Measurements from ENCODE around the gene NDRG2.
"Not testable (repeated sequence)": the region's sequence is repeated elsewhere in the genome, so short reads cannot be mapped to it uniquely, and the experiment has no call there.

NDRG2 gene

DNA sequence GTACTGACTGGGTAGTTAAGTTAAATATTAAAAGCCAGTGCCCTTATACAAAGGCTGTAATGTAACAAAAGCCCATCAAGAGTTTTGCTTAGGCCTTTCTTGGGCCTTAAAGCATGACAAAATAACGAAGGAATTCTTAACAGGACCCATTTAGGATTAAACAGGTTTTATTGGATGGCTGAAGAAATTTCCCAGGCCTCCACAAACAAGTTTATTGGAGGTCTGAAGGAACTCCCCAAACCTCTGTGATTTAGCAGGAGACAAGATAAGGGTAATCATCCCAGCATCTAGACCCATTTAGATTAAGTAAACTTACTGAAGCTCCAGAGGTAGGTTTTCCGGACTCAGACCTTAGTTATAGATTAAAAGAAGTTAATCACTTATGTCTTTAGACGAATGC, 15.1 kb downstream of the NDRG2 start:
- DNase-seq (ENCODE audit: low read depth): not testable (repeated sequence)

DNA sequence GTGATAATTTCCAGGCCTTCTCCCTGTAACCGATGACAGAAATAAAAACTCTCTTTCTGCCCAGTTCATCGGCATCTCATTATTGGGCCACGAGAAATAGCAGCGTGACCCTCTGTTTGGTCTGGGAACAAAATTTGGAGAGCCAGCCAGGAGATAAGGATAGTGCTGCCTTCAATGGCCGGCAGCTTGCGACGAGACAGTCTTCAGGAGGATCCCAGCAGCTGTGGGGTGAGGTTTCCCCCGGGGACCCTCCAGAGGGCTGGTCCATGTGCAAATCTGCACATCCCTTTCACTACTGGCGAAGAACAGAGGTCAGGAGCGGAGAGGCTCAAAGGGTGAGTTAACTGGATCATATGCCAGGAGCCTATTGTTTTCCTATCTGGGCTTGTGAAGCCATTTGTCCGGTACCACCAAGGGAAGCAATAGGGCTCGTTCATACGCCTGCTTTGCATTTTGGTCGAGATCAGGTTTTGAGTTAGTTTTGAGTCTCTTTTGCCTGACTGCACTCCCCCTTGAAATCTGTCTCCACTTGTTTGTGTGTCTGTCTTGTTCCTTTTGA, 21.0 kb downstream of the NDRG2 start:
- no peak for DNase-seq (ENCODE audit: low read depth)

DNA sequence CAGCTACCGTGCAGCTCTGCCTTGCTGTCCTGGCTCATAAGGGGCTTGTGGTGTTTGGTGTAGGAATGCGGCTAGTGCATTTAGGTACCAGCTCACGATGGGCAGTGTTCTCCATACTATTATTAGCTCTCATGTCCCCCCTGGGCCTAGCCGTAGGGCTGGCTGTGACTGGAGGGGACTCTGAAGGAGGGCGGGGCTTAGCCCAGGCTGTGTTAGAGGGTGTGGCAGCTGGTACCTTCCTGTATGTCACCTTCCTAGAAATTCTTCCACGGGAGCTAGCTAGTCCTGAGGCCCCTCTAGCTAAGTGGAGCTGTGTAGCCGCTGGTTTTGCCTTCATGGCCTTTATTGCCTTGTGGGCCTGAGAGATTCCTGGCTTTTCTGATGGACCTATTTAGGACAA, 23.6 kb downstream of the NDRG2 start:
- DNase-seq (ENCODE audit: low read depth): no peak

DNA sequence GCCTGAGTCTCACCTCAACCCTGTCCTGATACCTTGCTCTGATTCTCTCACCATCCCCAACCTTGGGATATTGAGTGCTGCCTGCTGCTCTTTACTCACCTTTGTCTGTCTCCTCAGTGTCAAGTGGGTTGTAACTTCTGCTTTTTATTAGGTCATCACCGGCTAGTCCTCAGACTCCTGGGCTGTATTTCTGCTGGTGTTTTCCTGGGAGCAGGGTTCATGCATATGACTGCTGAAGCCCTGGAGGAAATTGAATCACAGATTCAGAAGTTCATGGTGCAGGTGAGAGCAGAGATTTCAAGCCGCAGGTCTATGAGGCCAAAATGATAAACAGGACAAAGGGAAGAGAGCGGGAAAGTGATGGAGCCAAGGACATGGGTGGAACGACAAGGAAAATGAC, 25.3 kb downstream of the NDRG2 start:
- no peak for DNase-seq (ENCODE audit: low read depth)

DNA sequence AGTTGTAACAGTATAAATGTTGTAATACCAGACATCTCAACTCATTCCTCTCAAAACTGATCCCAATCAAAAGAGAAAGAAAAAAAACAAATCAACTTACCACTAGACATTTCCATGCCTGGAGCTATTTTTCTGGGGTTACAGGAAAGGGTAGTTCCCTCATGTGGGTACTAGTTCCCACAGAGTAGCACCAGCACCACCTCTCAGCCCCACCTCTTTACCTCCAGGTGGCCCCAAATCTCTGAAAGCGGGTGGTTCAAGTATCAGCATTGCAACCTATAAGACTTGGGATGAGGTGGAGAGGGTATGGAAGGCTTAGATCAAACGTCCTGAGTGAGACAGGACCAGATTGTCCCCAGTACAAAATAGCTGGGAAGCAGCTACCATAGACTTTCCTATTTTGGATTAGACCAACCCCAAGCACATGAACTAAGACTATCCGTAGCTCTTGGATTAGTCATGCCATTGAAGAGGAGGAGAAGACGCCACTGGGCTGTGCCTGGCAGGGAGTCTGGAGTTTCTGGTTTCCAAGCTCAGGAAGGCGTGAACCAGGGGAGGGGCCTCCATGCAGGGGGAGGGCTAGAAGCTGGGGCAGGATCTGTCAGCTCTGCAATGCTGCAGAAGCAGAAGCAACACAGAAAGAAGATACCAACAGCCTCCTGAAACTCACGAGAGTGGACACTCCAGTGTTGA, 26.0 kb downstream of the NDRG2 start, which contains the start of gene SLC39A2:
SLC39A2 (plus strand) TSS at position 620 of the 693 bp plus-strand sequence. CDS start 154 bp downstream, outside the sequence.
- peak; percentile 60 for DNase-seq (ENCODE audit: low read depth)

DNA sequence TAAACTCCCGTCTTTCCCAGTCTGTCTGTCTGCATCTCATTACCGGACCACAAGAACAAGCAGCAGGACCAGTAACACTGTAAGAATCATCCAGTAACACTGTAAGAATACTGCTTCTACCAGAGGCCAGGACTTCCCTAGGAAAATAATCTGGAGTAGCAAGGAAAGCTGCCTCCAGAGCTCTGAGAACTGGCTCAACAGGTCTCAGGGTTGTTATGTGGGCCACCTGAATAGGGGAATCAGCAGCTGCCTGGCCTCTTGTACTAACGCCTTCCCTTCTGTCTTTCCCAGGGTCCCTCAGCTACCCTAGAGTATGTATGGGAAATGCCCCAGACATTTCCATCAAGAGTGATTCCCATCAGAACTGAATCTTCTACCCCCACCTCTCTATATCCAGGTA, 26.7 kb downstream of the NDRG2 start:
- DNase-seq (ENCODE audit: low read depth): no peak

DNA sequence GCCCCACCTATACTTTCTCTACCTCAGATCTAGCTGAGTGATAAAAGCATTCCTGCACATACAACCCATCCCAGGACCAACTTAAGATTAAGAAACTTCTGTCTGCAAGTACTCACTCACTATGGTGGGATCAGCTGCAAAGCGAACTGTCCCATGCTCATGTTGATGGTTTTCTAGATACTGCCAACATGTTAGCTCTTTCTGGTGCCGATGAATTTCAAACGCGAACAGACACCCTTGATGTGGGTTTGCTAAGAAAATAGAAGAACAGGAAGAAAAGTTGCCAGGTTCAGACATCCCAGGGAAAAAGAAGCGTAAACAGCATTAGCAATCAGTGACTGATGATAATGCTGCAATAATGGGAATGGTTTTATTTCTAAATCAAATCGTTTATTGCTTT, 27.3 kb downstream of the NDRG2 start:
- DNase-seq (ENCODE audit: low read depth): no peak

DNA sequence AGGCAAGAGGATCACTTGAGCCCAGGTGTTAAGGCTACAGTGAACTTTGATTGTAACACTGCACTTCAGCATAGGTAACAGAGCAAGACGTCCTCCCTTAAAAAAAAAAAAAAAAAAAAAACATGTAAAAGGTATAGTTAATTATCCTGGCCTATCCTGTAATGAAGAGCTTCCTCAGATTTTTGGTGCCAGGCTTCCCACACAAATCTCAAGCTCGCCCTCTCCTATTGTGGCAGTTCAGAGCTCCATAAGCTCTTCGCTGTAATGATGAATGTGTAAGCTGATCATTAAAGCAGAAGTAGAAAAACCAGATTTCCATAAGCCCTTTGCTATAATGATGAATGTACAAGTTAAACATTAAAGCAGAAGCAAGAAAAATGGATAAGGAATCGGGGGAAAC, 27.7 kb downstream of the NDRG2 start:
- no peak for DNase-seq (ENCODE audit: low read depth)

DNA sequence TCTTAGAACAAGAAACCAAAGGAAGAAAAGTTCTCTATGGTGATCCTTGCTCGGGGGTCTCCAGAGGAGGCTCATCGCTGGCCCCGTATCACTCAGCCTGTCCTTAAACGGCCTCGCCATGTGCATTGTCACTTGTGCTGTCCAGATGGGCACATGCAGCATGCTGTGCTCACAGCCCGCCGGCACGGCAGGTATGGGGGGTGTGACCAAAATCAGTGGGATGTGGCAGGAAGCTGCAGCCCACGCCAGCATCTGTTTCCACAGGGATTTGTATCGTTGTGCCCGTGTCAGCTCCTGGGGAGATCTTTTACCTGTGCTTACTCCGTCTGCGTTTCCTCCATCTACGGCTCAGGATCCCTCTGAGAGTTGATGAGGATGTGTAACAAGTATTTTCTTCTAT, 28.3 kb downstream of the NDRG2 start:
- no peak for DNase-seq (ENCODE audit: low read depth)

DNA sequence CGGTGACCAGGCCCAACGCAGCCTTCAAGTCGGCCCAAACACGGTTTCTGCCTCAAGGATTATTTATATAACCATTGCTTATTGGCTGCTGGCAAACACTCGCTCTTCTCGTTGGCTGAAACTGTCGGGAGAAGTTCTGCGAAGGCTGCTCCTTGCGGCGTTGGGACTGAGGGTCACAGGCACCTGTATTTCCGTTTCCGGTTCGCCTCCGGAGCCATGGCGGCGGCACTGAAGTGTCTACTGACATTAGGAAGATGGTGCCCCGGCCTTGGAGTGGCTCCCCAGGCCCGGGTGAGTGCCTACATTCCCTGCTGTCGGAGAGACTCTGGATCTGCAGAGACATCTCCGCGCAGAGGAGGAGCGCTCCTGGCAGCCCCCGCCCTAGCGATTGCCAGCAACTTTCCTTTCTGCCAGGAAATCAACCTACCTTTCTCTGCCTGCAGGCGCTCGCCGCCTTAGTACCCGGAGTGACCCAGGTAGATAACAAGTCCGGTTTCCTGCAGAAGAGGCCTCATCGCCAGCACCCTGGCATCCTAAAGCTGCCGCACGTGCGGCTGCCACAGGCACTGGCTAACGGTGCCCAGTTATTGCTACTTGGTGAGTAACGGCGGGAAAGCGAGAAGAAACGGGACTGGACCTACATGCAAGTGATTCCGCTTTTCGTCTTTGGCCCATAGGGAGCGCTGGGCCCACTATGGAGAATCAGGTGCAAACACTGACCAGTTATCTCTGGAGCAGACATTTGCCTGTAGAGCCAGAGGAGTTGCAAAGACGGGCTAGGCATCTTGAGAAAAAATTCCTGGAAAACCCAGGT, 34.9 kb downstream of the NDRG2 start, which contains the start of gene METTL17:
METTL17 (plus strand) TSS at position 194 of the 814 bp plus-strand sequence; CDS start at position 217, 23 bp downstream.
- peak; percentile 94 for DNase-seq (ENCODE audit: low read depth)

DNA sequence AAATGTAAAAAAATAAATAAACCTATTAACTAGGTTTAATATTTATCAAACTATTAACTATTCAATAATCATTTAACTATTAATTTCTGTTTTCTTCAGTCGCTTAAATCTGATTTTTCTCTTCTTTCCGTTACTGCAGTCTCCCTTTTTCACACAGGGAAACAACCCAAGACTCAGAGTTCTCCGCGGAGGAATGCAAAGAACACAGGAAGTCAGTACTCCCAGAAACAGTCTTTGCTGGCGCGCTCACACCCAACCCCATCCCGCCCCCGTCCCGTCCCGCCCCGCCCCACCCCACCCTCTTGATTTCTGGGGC, 35.4 kb downstream of the NDRG2 start:
- DNase-seq (ENCODE audit: low read depth): no peak

DNA sequence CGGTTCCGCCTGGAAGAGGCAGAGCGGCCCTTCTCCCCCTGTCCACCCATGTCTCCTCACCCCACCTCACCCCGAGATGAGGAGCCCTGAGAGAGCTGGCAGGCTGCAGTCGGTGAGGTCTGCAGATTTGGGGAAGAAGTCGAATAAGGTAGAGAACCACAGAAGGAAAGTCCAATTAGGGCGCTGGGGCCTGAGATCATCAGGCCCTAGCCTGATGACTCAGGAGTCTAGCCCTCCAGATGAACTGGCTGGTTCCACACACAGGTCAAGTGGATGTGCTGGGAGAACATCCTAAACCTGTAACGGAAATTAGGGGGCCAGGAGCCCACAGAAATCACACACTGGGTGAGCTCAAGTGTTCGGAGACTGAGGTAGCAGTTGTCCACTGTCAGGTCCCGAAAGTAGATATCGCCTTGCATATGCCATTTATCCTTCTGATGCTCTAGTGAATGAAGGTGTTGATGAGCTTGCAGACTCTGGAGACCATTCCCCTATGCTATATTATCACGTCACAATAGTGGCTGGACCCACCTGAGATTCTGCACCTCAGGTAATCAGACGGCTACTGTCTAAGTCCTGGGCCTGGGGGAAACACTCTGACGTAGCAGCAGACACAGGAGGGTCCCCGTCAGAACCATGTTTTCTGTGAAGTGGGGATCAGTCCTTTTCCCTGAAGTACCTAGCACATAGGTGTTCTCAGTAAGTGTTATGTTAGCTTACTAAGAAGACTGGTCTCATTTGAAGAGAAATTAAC, 36.0 kb downstream of the NDRG2 start:
- no peak for DNase-seq (ENCODE audit: low read depth)

DNA sequence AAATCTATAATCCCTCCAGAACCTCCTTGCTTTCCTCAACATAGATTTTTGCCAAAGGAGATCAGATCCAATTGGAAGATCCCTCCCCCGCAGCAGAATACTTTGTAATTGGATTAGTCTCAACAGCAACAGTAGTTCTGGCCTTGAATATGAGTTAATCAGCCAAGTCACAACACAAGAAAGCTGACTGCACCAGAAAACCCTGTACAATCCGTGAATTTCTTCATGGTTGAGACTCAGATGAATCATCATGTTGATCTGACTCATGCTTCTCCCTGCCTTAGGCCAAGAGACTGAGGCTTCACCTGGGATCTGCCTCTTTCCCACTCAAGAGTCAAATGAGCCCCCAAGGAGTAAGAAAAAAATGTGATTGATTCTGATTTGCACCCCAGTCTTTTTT, 38.0 kb downstream of the NDRG2 start:
- peak; percentile 93 for DNase-seq (ENCODE audit: low read depth)

DNA sequence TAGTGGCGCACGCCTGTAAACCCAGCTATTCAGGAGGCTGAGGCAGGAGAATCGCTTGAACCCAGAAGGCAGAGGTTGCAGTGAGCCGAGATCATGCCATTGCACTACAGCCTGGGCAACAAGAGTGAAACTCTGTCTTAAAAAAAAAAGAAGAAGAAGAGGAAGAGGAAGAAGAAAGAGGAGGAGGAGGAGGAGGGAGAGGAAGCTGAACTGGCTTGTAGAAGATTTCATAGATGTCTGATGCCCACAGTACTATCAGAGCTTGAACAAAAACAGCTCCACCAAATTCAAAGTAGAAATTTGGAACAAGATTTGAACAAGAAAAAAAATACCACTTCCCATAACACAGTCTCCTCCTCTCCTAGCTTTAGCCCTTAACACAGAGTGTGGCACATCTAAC, 39.2 kb downstream of the NDRG2 start:
- DNase-seq (ENCODE audit: low read depth): not testable (repeated sequence)

DNA sequence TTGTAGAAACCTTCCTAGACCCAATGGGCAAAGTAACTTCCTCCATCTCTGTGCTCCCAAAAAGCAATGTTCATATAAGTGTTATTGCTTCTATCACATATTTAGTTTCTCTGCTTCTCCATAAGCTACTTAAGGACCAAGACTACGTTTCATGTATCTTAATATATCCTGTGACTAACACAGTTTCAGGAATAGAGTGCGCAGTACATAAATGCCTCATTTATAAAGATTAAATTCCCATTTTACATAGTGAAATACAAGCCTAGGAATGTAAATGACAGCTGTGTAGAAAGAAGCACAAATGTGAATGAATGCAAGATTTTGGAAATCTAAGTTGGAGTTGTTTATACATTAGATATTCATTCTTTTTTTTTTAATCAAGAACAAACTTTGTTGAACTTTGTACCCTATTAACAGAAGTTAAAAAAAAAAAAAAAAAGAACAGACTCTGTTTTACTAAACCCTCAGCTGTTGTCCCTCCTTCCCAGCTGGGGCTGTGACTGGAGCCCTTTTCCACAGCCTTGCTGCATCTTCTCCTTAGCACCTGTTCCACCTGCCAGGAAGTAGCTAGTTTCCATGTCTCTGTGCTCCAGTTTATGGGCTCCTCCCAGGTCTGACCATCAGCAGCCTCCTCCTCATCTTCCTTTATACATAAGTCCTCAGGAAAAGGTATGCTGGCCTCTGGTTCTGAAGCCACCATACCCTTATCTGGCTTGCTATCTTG, 42.1 kb downstream of the NDRG2 start:
- DNase-seq (ENCODE audit: low read depth): no peak

DNA sequence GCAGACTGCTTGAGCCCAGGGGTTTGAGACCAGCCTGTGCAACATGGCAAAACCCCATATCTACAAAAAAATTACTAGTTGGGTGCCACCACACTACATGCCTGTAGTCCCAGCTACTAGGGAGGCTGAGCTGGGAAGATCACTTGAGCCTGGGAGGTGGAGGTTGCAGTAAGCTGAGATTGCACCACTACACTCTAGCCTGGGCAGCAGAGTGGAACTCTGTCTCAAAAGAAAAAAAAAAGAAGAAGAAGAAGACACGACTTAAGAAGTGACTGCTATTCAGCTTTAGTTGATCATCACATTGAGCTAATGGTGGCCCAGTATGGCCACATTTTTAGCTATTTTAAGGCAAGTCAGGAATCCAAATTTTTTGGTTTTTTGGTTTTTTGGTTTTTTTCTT, 44.0 kb downstream of the NDRG2 start:
- no peak for DNase-seq (ENCODE audit: low read depth)

DNA sequence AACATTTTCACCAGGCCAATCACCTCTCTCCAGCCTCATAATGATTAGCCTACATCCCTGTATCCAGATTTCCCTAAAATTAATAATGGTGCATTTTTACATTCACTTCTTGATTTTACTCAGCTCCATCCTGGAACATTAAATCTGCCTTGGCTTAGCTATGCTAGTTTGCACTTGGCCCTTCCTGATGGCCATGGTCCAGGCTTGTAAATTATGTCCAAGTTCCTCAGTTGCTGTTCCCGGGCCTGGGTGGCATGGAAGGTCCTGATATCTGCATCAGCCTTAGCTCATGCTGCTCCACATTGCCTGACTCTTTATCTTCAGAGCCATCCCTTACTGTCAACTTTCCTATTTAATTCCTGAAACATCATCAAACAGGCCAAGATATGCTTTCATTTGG, 46.2 kb downstream of the NDRG2 start:
- no peak for DNase-seq (ENCODE audit: low read depth)

DNA sequence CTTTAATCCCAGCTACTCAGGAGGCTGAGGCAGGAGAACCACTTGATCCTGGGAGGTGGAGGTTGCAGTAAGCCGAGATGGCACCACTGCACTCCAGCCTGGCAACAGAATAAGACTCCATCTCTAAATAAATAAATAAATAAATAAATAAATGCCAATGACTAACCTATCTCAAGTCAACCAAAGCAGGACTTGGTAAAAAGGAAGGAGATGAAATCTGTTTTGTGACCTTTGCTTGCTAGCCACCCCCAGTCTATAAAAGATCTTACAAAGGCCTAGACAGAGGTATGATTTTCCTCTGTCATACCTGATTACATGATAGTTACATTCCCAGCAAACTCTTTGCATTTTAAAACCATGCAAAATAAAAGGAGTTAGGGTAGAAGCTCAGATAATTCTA, 48.6 kb downstream of the NDRG2 start:
- DNase-seq (ENCODE audit: low read depth): no peak

DNA sequence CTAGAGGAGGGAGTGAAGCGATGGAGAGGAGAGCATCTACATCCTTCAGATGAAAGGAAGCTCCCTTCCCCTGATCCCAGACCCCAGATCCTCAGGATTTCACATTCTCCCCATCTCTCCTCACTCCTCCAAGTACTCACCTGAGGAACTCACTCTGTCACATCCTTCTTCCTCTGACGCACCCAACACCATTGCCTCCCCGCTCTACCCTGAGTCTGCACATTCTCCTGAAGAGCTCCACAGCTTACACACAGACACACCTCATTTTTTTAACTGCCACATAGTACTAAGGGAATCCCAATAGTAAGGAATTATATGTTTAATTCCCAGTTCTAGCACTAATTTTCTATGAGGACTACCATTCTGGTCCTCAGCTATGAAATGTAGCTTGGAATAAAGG, 51.4 kb downstream of the NDRG2 start:
- DNase-seq (ENCODE audit: low read depth): no peak

DNA sequence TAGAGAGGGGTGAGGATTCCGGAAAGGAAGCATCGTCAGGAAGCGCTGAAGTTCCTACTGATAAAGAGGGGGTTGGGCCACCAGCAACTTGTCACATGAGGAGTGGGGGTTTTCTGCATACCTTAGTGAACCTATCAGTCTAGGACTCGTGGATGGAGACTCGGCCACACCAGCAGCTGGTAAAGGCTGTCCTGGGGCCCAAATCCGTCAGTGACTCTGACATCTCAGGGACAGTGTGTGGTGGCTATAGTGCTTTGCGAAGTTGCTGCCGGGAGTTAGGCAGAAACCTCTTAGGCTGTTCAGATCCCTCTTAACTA, 53.2 kb downstream of the NDRG2 start:
- no peak for DNase-seq (ENCODE audit: low read depth)

DNA sequence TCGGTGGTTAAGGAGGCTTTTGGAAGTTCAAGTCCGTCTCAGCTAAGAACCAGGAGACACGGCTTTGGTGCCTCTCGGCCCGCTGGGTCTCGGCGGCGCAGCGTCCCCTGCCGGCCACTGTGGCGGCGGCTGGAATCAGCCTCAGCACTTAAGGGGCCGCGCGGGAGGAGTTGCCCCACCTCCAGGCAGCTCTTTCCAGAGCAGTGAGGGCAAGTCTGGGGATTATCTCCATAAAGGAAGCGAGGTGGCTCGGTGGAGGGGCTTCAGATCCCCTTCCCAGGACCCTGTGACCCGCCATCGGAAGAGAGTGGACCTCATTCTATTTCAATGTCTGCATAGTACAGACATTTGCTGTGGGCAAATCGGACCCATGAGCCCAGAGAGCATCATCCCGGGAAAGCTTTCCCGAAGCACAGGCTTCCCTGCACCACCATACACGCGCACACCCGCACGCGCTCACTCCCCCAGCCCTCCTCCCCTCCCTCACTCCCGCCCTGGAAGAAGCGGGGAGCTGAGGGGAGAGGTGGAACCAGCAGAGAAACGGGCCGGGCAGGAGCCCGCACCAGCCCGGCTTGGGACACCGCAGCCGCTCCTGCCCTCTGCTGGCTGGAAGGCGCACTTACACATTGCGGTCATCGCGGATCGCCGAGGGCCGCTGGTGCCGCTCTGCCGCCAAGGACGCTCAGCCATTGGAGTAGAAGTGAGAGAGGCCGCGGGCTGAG, 53.7 kb downstream of the NDRG2 start:
- DNase-seq (ENCODE audit: low read depth): peak; percentile 28

DNA sequence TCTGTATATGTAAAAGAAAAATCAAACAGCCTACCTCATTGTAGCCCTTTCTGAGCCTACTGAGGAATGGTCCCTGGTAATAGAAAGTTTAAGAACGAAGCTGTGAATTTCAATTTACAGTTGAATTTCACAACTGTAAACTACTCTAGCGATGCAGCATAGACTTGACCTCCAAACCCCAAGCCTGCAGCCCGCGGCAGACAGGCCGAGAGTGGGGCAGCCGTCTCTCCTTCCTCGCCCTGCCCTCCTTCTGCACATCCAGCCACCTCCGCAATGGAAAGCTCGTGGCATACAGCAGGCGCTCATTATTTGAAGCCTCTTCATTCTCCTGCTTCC, 54.2 kb downstream of the NDRG2 start:
- DNase-seq (ENCODE audit: low read depth): no peak

All from GM04503 (cell line).